K562 (cell line): ENCODE measurements around the gene TDRD10. TPM values are rescaled to one million over a fixed set of nuclear protein-coding genes. Genes with fewer than 3 reads are reported as not detected.

Experiments
- ATAC-seq: fragments of 200-7000 bp; cut with Tn5 transposase; 3 replicates; pipeline ENCODE4 v1.9.1; 2020; ENCODE audit warnings: moderate library complexity
- BruUV-seq: library from RNA; stranded (reverse); fragments of 400-500 nt; replicated peaks from 2 replicates; lab custom pipeline; 2021; lab: Mats Ljungman, UMichigan
- CTCF ChIA-PET: fragments of 300-600 bp; formaldehyde crosslinking; extraction: SDS; loops from one replicate; lab custom pipeline; 2021; ENCODE audit warnings: low intra/inter-chr PET ratio; lab: Yijun Ruan, JAX
- POLR2A ChIA-PET: fragments of 300-600, 350-650 bp; sonication (Branson Sonifier 250); formaldehyde crosslinking; extraction: SDS; loops from one replicate; lab custom pipeline; 2021; ENCODE audit warnings: antibody characterized with exemption, inconsistent platforms; lab: Yijun Ruan, JAX
- DNase-seq, 4 experiments: peaks; one replicate each; pipeline versions ENCODE4 v3.0.0 to v3.0.0-alpha.2; 2011 to 2018; ENCODE audit warnings: low spot score in 3 of 4, mixed read lengths in 3 of 4; ENCODE audit errors: extremely low read depth in 1 of 4
- FAIRE-seq: peaks from 2 replicates; lab custom pipeline; 2011; peaks lifted over from hg19 to GRCh38; lab: Jason Lieb, UNC
- H2AFZ ChIP-seq: 2 replicates; pipeline ENCODE4 v1.6.0; 2011; ENCODE audit warnings: low read depth, low read length, control low read depth, inconsistent platforms
- H3K27ac ChIP-seq: fragments of 200-600 bp; 3 replicates; pipeline ENCODE4 v1.8.0; 2011; ENCODE audit warnings: low read depth, mild to moderate bottlenecking, control low read depth, inconsistent platforms, low read length, moderate library complexity, mixed read lengths; ENCODE audit errors: extremely low read depth
- H3K27me3 ChIP-seq, 2 experiments: fragments of 300-600 bp in 1 of 2; 2 replicates in 1 of 2; 3 replicates in 1 of 2; pipeline versions ENCODE4 v1.6.0 to v1.8.0; 2011; ENCODE audit warnings: inconsistent platforms in 2 of 2, low read length in 2 of 2, mild to moderate bottlenecking in 1 of 2, mixed read lengths in 1 of 2, moderate library complexity in 1 of 2; ENCODE audit not compliant: control insufficient read depth in 2 of 2, insufficient read depth in 2 of 2
- H3K36me3 ChIP-seq: fragments of 300-600 bp; 3 replicates; pipeline ENCODE4 v1.8.0; 2011; ENCODE audit warnings: mild to moderate bottlenecking, low read length, inconsistent platforms; ENCODE audit not compliant: control insufficient read depth, insufficient read depth
- H3K4me1 ChIP-seq, 2 experiments: fragments of 200-600 bp in 1 of 2; replicated peaks in 1 of 2; 2 replicates in 1 of 2; 3 replicates in 1 of 2; pipeline versions ENCODE4 v1.5.1 to v1.8.0; 2011; ENCODE audit warnings: inconsistent platforms in 2 of 2, low read length in 2 of 2, mild to moderate bottlenecking in 1 of 2, mixed read lengths in 1 of 2, moderate library complexity in 1 of 2; ENCODE audit not compliant: control insufficient read depth in 2 of 2, insufficient read depth in 2 of 2
- H3K4me2 ChIP-seq: 2 replicates; pipeline ENCODE4 v1.6.1; 2011; ENCODE audit warnings: low read length, control low read depth, inconsistent platforms, mixed read lengths; ENCODE audit not compliant: insufficient read depth
- H3K4me3 ChIP-seq: fragments of 200-600 bp; sonication (generic), shearing (Covaris generic); 2 replicates; pipeline ENCODE4 v1.5.1; 2016; ENCODE audit warnings: control low read depth, inconsistent platforms
- H3K79me2 ChIP-seq: fragments of 200-600 bp; 3 replicates; pipeline ENCODE4 v1.8.0; 2011; ENCODE audit warnings: low read length, inconsistent platforms; ENCODE audit not compliant: control insufficient read depth, insufficient read depth
- H3K9ac ChIP-seq, 2 experiments: 2 replicates each; pipeline versions ENCODE4 v1.6.0 to v1.6.1; 2011; ENCODE audit warnings: low read depth in 2 of 2, low read length in 2 of 2, control low read depth in 1 of 2, inconsistent platforms in 1 of 2, mild to moderate bottlenecking in 1 of 2, mixed read lengths in 1 of 2; ENCODE audit not compliant: insufficient read depth in 1 of 2
- H3K9me1 ChIP-seq: one replicate; pipeline ENCODE4 v1.6.0; 2011; ENCODE audit warnings: inconsistent platforms, mild to moderate bottlenecking, low read length, moderate library complexity; ENCODE audit not compliant: control insufficient read depth, insufficient read depth
- H3K9me3 ChIP-seq: replicated peaks from 2 replicates; pipeline ENCODE4 v1.5.1; 2011; ENCODE audit warnings: low read depth, low read length, inconsistent platforms; ENCODE audit not compliant: control insufficient read depth, insufficient read depth
- H4K20me1 ChIP-seq: replicated peaks from 2 replicates; pipeline ENCODE4 v1.6.1; 2011; ENCODE audit warnings: low read length, inconsistent platforms, mixed read lengths; ENCODE audit not compliant: control insufficient read depth, insufficient read depth
- HNRNPH1 ChIP-seq: fragments of 200-400 bp; formaldehyde crosslinking; optimal IDR thresholded peaks from 2 replicates; pipeline ENCODE3; 2017; ENCODE audit warnings: low read depth, mild to moderate bottlenecking, low read length, moderate library complexity
- POLR2A ChIP-seq: fragments of 450-650 bp; conservative IDR thresholded peaks from 2 replicates; pipeline ENCODE4 v1.6.1; 2016
- POLR3G ChIP-seq: IDR thresholded peaks from 2 replicates; pipeline ENCODE4 v1.6.1; 2011; ENCODE audit not compliant: insufficient read length, insufficient replicate concordance; ENCODE audit errors: extremely low read depth
- WGBS: fragments of 100-300 bp; shearing (Covaris generic); methylation state at CpG from one replicate; pipeline ENCODE4 v1.1.6; 2016; ENCODE audit warnings: low coverage, mixed read lengths; ENCODE audit not compliant: insufficient coverage; ENCODE audit errors: missing lambda C conversion rate; 5-methylcytosine and 5-hydroxymethylcytosine counted together
- in situ Hi-C: fragments of 300-500 bp; cut with MboI; formaldehyde crosslinking; loops from 4 replicates; pipeline ENCODE4 v1.15.0; 2018; ENCODE audit warnings: inconsistent platforms, mixed read lengths
- intact Hi-C: fragments of 100-400 bp; cut with micrococcal nuclease; formaldehyde crosslinking; loops from 2 replicates; pipeline ENCODE4 v1.14.2; 2022
- polyA plus RNA-seq, 8 experiments: library from polyadenylated mRNA; depleted of rRNA in 4 of 8; stranded (reverse) in 5 of 8; unstranded in 3 of 8; fragments of >200 nt; fragmentation: Nextera tagmentation in 2 of 8; fragmentation: Illumina TruSeq in 1 of 8; extraction: Ambion mirVana in 2 of 8; extraction: Trizol in 1 of 8; gene quantifications; 2 replicates each; pipeline versions ENCODE4 v1.2.1 to v1.2.3, GENCODE V29; 2011 to 2014; ENCODE audit warnings: inconsistent platforms in 1 of 8, missing spikeins in 1 of 8
- total RNA-seq, 7 experiments: library from RNA; depleted of rRNA in 6 of 7; stranded (reverse); fragments of >200 nt in 6 of 7; fragmentation: Illumina TruSeq in 2 of 7; extraction: Trizol in 2 of 7; gene quantifications; 2 replicates each; pipeline versions ENCODE4 v1.2.1 to v1.2.3, GENCODE V29; 2011 to 2021; ENCODE audit warnings: low replicate concordance in 1 of 7

Gene TDRD10
- total and polyA plus RNA-seq, 9 of the 15 experiments (the other 6 are each of a cell fraction or from before 2014, with no cell fraction given), result not detected

DNA sequence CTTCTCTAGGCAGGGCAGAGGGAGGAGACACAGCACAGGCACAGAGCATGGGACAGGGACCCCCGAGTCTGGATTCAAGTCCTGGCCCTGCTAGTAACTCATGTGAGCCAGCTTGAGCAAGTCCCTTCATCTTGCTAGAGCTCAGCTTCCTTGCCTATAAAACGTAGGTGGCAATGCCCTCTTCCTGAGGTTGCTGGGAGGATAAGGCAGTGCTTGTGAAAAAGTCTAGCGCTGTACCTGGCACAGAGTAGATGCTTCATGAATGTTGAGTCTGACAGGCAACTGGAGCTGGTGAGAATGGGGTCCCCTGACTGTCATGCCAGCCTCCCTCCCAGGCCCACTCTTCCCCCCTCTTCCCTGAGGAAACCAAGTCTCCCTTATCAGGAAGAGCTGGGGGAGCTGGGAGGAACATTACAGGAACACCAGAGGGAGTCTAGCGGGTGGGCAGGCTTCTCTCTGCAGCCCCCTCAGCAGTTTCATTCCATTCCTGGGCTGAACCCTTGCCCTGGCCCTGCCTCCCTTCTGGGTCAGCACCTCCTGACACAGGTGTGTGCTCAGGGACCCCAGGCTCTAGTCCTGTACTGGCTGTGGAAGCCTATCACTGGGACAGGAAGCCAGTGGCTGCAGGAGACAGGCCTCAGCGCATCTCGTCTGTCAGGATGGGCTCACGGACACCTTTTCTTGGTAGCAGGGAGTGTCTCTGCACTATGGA lies 75.5 kb downstream of the TDRD10 start:
- ATAC-seq (peak; percentile 18), DNase-seq (no peak), FAIRE-seq (no peak)
- H4K20me1 ChIP-seq, result peaks cover 21% of the 10 kb centered on the region
- in situ Hi-C loops, result no loop called here
- no peak overlapping the region for H3K4me2 ChIP-seq
- no peak overlapping the region for H3K9ac ChIP-seq
- H3K27ac ChIP-seq, result no peak overlapping the region
- H3K9me3 ChIP-seq, result no peaks in the 10 kb centered on the region
- TF ChIP-seq HNRNPH1 (no peak), POLR2A (0 out of 2 replicates have a peak, but pooled peaks have one; percentile 27)
- no TSS peak for BruUV-seq
- no peak overlapping the region for H2AFZ ChIP-seq
- H3K9me1 ChIP-seq, result peaks cover 3% of the 10 kb centered on the region
- CTCF ChIA-PET, result no interaction called here
- peaks cover 27% of the 10 kb centered on the region for H3K36me3 ChIP-seq
- POLR2A ChIA-PET, result interaction anchor here (0.8 to 2.2 kb wide), 3 partner anchors 10 to 32 kb away, joined by 3 to 11 read pairs (median 5); partner anchors contain the start of genes ADAR and CHRNB2
- no peak overlapping the region for H3K4me3 ChIP-seq
- WGBS, result 46% methylated on average over 6 of the region's 7 CpGs
- intact Hi-C loops, result no loop called here
- H3K79me2 ChIP-seq, result no peaks in the 10 kb centered on the region
- H3K4me1 ChIP-seq, result no peaks in the 10 kb centered on the region
- H3K27me3 ChIP-seq, result peaks cover 8 to 14% of the 10 kb centered on the region in 2 experiments; a peak in 4 of 5 replicates

DNA sequence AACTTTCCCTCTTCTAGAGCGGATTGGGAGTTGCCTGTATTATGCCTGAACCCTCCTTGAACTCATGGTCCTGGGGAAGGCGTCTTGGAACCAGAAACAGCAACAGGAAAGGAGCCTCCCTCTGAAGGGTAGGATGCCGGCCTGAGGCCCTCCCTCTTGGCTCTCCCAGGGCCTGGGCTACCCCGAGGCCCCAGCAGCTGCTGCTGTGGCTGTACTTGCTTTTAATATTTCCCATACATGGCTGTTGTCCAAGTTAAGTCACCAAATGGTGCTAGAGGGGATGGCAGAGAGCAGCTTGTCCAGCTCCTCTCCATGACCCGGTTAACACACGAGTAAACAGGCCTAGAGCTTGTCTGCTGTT lies 76.0 kb downstream of the TDRD10 start:
- TF ChIP-seq POLR3G (no peak), POLR2A (0 out of 2 replicates have a peak, but pooled peaks have one; percentile 3)
- in situ Hi-C loops (no loop called here), intact Hi-C loops (no loop called here)
- Histone ChIP-seq H3K79me2 (no peaks in the 10 kb centered on the region), H2AFZ (no peak overlapping the region), H3K4me3 (no peak overlapping the region), H3K4me2 (no peak overlapping the region), H3K27me3 (peaks cover 4 to 9% of the 10 kb centered on the region in 2 experiments; a peak in 4 of 5 replicates), H3K9me3 (no peaks in the 10 kb centered on the region), H4K20me1 (peaks cover 18% of the 10 kb centered on the region), H3K9me1 (peaks cover 3% of the 10 kb centered on the region), H3K9ac (no peak overlapping the region; a peak in 1 of 4 replicates), H3K27ac (no peak overlapping the region), H3K4me1 (no peaks in the 10 kb centered on the region), H3K36me3 (peaks cover 32% of the 10 kb centered on the region)
- FAIRE-seq (no peak), DNase-seq (no peak), ATAC-seq (no peak)
- no TSS peak for BruUV-seq
- 77% methylated on average over 6 of the region's 6 CpGs for WGBS
- ChIA-PET CTCF (no interaction called here), POLR2A (interaction anchor here (0.7 to 2.2 kb wide), 3 partner anchors 10 to 57 kb away, joined by 3 to 11 read pairs (median 5); partner anchors contain the start of genes ADAR and CHRNB2)
